Measurements from ENCODE around the gene G3BP1. TPM values are rescaled to one million over a fixed set of nuclear protein-coding genes. Genes with fewer than 3 reads are reported as not detected.

Gene G3BP1
- total and polyA plus RNA-seq, 12 donors: 11.5 to 167 (median 95.0) TPM

- TF ChIP-seq POLR2A (IDR thresholded peaks at IDR 0.05) (no peak), CTCF (IDR thresholded peaks at IDR 0.05) (no peak)
- no peak for DNase-seq
- Histone ChIP-seq H3K36me3 (replicated peaks in 1 of 2) (peaks cover 0 to 39% of the 10 kb centered on the region in 2 donors), H3K4me3 (no peak overlapping the region), H3K27ac (no peak overlapping the region), H3K4me1 (replicated peaks in 1 of 2) (peaks cover 13 to 39% of the 10 kb centered on the region in 2 donors), H3K9me3 (replicated peaks in 1 of 3) (no peaks in the 10 kb centered on the region), H3K27me3 (no peaks in the 10 kb centered on the region)
- 82 to 90% (median 86%) methylated on average over 4 of the region's 4 CpGs for WGBS, 4 donors
- intact Hi-C loops (cut with DNase I): no loop called here
These were observed 14.7 kb downstream of the G3BP1 start for GRCh38 chr5:151786468-151786867.

GRCh38 chr5:151787817-151788216 lies 16.1 kb downstream of the G3BP1 start:
- H3K27ac ChIP-seq: no peak overlapping the region
- H3K9me3 ChIP-seq (replicated peaks in 1 of 3): no peaks in the 10 kb centered on the region
- H3K27me3 ChIP-seq: no peaks in the 10 kb centered on the region
- H3K4me1 ChIP-seq (replicated peaks in 1 of 2): peaks cover 3 to 29% of the 10 kb centered on the region in 2 donors
- 58 to 74% (median 63%) methylated on average over 5 to 6 of the region's 6 CpGs for WGBS, 4 donors
- intact Hi-C loops (cut with DNase I): no loop called here
- peaks cover 0 to 52% of the 10 kb centered on the region in 2 donors for H3K36me3 ChIP-seq (replicated peaks in 1 of 2)
- TF ChIP-seq POLR2A (IDR thresholded peaks at IDR 0.05) (no peak), CTCF (IDR thresholded peaks at IDR 0.05) (no peak)
- no peak for DNase-seq
- no peak overlapping the region for H3K4me3 ChIP-seq

- no peaks in the 10 kb centered on the region for H3K27me3 ChIP-seq
- no peak overlapping the region for H3K4me3 ChIP-seq
- no peak overlapping the region for H3K27ac ChIP-seq
- intact Hi-C loops (cut with DNase I): no loop called here
- H3K4me1 ChIP-seq (replicated peaks in 1 of 2): no peaks in the 10 kb centered on the region
- peaks cover 0 to 87% of the 10 kb centered on the region in 2 donors for H3K36me3 ChIP-seq (replicated peaks in 1 of 2)
- no peak for DNase-seq
- WGBS, 4 donors: 90 to 100% (median 97%) methylated on average over 3 of the region's 3 CpGs
- H3K9me3 ChIP-seq (replicated peaks in 1 of 3): no peaks in the 10 kb centered on the region
- no peak for TF ChIP-seq POLR2A (IDR thresholded peaks at IDR 0.05)
- no peak for TF ChIP-seq CTCF (IDR thresholded peaks at IDR 0.05)
These were observed 21.6 kb downstream of the G3BP1 start for GRCh38 chr5:151793358-151793757.

- Histone ChIP-seq H3K36me3 (replicated peaks in 1 of 2) (peaks cover 0 to 98% of the 10 kb centered on the region in 2 donors), H3K4me1 (replicated peaks in 1 of 2) (no peaks in the 10 kb centered on the region), H3K9me3 (replicated peaks in 1 of 3) (no peaks in the 10 kb centered on the region), H3K4me3 (no peak overlapping the region), H3K27me3 (no peaks in the 10 kb centered on the region), H3K27ac (no peak overlapping the region)
- TF ChIP-seq CTCF (IDR thresholded peaks at IDR 0.05) (no peak), POLR2A (IDR thresholded peaks at IDR 0.05) (no peak)
- intact Hi-C loops (cut with DNase I): no loop called here
- WGBS, 4 donors: 91 to 93% (median 93%) methylated on average over 1 of the region's 1 CpG
- DNase-seq: no peak
These were observed 23.7 kb downstream of the G3BP1 start for GRCh38 chr5:151795426-151795825.
